Inflammatory macrophage (primary cell): ENCODE data around the gene MOGAT3.
"Not testable (repeated sequence)": the region's sequence is repeated elsewhere in the genome, so short reads cannot be mapped to it uniquely, and the experiment has no call there.

Source experiments
- DNase-seq, 2 donors: peaks; one replicate each; pipeline ENCODE4 v3.0.0-alpha.2; 2020 to 2022

The MOGAT3 gene

DNA sequence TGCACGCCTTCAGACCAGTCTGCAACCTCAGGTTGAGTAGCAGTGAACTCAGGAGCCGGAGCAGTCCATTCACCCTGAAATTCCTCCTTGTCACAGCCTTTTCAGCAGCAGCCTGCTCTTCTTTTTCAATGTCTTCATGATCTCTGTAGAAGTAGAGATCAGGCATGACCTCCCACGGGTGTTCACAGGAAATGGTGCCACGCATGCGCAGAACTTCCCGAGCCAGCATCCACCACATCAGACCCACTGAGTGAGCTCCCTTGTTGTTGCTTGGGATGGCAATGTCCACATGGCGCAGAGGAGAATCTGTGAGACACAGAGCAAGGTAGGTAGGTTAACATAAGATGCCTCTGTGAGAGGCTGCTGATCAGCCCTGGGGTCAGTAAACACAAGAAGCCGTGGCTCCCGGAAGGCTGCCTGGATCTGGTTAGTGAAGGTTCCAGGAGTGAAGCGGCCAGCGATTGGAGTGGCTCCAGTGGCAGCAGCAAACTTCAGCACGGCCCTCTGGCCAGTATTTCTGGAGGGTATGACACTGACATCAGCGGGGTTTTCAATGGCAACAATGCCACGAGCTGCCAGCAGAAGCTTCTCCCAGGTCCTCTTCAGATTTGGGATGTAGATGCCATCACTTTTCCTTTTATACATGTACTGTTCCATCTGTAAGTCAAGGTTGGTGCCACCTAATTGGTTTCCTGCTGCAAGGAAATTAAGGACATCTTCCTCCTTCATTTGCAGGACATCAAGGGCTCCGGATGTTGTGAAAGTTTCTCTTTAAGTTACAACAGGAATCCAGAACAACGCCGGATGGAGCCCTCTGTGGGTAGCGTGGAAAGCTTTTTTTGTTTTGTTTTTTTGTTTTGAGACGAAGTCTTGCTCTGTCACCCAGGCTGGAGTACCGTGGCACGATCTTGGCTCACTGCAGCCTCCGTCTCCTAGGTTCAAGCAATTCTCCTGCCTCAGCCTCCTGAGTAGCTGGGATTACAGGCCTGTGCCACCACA, 3.2 kb upstream of the MOGAT3 start:
- DNase-seq, result peak; percentile 74 to 77

DNA sequence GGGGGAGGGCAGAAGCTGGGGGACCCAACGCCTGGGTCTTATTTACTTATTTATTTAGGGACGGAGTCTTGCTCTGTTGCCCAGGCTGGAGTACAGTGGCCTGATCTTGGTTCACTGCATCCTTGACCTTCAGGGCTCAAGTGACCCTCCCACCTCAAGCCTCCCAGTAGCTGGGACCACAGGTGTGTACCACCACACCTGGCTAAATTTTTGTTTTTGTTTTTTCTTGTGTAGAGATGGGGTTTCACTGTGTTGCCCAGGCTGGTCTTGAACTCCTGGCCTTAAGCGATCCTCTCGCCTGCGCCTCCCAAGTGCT, 1.7 kb upstream of the MOGAT3 start:
- no peak for DNase-seq

DNA sequence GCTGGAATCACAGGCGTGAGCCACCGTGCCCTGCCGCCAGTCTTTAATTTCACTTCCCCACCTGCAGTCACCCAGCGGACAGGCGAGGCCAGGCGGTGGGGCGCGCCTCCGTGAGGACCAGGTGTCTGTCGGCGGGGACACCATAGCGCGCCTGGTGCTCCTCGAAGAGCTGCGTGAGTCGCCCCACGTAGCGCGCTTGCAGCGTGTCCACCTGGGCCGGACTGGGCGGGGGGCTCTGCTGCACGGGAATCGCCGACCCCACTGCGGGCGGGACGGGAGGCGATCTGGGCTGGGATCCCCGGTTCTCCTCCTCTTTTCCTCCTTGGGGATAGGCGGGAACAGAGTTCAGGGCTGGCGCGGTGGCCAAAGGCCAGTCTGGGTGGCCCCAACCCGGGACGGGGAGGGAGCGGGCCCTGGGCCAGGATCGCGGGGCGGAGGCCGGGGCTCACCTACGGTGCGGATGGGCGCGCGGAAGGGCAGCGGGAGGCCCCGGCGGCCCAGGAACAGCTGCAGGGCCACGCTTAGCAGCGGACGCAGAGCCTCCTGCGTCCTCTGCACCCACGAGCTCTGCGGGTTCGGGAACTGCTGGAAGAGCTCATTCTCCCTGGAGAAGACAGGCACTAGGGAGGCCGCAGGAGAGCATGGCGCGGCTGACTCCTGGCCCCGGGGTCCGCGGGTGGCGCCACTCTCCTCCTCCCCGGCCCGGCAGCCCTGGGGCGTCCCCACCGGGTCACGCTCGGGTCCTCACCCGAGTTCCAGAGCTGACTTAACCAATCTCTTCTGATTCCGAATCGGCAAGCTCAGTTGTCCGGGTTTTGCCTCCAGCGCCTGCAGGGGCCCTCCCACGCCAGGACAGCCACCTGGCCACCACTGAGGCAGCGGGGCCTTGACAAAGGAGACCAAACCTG, 1.1 kb upstream of the MOGAT3 start:
- DNase-seq, result no peak

DNA sequence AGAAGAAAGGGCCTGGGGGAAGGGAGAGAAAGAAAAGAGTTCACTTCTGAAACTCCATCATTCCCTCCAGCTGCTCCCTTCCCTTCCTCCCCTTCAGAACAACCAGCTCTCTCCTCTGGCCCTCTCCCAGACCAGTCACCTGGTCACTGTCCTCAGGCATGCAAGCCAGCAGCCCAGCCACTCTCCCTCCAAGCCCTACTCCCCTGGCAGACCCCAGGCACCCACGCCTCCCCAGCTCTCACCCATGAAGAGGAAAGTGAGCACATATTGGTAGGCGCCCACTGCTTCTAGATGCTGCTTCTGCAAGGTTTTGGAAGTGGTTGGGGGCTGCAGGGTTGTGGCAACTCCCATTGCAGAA, 353 bp downstream of the MOGAT3 start:
- DNase-seq, result no peak

DNA sequence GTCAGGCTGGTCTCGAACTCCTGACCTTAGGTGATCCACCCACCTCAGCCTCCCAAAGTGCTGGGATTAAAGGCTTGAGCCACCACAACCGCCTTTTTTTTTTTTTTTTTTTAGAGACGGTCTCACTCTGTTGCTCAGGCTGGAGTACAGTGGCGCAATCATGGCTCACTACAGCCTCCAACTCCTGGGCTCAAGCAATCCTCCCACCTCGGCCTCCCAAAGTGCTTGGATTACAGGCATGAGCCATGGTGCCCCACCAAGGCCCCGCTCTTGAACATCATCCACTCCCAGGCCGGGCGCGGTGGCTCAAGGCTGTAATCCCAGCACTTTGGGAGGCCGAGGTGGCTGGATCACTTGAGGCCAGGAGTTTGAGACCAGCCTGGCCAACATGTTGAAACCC, 1.3 kb downstream of the MOGAT3 start:
- not testable (repeated sequence) for DNase-seq

DNA sequence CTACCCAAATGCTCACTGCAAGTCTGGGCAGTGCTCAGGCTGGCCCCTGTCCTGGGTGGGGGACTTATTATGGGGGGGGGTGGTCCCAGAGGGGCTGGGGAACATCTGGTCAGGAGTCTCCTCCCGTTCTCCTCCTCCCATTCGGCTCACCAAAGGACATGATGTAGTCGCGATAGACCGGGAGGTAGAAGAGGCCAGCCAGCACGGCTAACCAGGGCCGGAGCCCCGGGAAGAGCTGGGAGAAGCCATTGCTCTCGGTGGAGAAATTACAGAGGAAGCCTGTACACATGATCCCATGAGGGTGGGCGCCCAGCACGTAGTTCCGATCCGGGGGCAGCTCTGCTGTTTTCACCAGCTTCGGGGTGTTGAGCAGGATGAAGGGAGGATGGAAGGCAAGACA, 2.4 kb downstream of the MOGAT3 start:
- no peak for DNase-seq

DNA sequence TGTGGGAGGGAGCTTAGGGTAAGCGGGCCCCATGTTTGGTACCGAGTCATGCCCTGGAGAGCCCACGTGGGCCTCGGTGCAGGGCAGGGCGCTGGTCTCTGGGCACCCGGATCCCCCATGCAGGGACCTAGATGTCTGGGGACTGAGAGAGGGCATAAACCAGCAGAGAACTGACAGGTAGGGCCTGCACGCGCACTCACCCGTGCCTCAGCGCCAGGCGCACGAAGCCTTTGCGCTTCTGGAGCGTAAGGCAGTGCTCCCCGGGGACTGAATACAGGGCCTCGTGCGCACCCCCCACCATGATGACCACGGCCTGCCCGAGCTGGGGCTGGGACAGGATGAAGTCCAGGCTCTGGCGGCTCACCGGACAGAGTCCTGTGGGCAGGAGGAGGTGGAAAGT, 2.8 kb downstream of the MOGAT3 start:
- DNase-seq, result no peak

DNA sequence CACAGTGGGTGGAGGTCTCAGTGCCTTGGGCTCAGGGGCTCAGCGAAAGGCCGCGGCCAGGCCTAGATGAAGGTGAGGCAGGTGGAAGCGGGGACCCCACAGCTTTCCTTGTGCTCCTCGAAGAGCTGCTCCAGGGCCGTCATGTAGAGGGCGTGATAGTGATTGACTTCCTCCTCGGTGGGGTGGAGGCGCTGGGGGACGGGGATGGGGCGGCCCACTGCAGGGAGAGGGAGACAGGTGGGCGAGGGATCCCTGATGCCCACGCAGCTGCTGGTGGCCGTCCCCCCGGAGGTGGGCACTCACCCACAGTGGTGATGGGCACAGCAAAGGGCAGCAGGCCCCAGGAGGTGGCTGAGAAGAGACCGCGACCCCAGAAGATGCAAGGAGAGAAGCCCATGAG, 5.0 kb downstream of the MOGAT3 start:
- no peak for DNase-seq

DNA sequence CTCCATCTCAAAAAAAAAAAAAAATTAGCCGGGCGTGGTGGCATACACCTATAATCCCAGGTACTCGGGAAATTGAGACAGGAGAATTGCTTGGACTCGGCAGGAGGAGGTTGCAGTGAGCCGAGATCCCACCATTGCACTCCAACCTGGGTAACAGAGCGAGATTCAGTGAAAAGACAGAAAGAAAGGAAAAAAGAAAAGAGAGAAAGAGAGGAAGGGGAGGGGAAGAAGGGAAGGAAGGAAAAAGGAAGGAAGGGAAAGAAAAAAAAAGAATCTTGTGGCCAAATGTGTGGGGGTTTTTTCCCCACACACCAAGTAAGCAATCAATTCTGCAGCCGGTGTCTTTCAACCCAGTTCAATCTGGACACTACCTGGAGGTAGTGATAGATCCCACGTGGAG, 11.7 kb downstream of the MOGAT3 start:
- no peak for DNase-seq

DNA sequence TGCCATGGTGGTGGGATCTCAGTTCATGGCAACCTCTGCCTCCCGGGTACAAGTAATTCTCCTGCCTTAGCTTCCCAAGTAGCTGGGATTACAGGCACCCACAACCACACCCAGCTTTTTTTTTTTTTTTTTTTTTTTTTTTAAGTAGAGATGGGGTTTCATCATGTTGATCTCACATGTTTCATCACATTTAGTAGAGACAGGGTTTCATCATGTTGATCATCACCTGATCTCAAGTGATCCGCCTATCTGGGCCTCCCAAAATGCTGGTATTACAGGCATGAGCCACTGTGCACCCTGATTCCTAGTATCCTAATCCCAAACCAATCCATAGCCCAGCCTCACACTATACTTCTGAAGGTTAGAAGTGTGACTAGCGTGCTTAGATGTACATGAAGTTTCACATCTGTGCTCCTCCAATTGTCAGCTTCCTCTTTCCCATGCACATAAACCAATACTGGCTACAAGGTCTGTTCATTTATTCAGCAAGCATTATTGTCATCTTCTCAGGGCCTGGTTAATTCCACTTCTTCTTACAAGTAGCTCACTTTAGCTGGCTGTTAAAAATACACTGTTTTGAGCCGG, 13.9 kb downstream of the MOGAT3 start:
- DNase-seq, result peak; percentile 56 to 72

DNA sequence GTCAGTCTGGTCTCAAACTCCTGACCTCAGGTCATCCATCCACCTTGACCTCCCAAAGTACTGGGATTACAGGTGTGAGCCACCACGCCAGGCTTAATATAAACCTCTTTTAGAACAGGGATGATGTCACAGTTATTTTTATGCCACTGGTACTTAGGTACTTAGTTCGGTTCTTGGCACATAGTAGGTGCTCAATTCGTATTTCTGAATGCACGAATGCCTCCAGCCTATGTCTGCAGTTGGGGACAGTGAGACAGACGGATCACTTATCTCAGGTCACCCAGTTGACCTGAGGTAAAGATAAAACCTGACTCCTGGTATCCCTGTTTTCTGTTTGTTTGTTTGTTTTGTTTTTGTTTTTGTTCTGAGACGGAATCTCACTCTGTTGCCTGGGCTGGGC, 14.6 kb downstream of the MOGAT3 start:
- DNase-seq, result no peak

DNA sequence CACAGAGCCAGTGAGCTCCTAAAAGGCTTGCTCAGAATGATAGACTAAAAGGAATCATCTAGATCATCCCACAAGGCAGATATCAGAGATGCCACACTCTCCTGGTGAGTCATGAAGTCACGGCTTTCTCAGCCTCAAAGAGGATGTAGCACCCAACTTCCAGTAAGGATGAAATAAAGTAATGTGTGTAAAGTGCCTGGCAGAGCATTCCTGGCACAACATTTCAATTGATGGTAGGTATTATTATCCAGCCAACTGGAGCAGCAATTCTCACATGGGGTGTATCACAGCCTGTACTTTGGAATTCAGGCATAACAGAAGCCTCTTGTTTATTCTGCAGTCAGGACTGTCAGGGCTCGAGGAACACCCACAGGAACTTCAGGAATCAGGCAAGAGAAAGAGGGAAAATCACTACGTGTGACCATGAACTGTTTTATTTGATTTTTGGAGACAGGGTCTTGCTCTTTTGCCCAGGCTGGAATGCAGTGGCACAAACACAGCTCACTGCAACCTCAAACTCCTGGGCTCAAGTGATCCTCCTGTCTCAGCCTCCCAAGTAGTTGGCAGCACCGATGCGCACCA, 15.5 kb downstream of the MOGAT3 start:
- DNase-seq, result peak; percentile 39 to 64

DNA sequence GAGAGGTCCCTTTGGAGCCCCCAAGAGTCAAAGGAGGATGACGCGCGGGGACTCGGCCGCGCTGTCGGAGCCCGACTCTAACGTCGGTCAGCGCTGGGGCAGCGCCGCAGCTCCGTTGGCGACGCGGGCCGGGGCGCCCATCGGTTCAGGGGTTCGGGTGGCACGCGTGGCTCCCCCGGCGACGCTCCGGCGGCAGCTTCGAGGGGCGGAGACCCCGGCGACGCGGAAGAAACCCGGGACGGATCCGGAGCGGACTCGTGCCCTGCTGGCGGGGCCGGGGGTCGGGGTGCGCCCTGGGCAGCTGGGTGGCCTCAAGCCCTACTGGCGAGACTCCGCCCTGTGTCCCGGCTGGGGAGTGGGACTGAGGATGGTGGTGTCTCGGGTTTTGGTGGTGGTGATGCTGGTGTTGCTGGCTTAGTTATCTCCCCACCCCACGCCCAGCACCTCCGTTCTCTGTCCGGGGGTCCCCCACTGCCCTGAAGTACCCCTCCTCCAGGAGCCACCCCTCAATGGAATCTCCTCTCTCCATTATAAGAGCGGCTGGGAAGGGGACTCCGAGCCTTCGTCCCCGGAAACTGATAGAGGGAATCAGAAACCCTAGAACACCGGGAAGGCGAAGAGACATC, 20.6 kb downstream of the MOGAT3 start, which contains the start of gene NAT16:
Gene NAT16, minus strand, starts transcription at position 164 of the 626 bp plus-strand sequence. CDS start 5,486 bp downstream, outside the sequence.
- no peak for DNase-seq

DNA sequence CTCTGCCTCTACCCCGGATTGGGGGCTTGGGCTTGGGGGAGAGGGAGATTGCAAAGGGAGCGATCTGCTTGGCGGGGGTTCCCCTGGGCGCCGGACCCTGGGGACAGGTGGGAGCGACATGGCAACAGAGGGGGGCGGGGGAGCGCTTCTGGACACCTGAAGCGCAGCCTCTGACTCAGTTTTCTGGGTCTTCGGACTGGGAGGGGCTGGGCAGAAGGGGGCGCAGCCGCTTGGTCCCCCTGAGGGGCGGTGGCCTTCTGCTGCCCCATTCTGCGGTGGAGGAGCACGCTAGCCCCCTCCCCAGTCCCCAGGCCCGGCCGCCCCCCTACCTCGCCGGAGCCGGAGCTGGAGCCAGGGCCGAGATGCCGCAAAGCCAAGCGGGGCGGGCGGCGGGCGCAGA, 21.1 kb downstream of the MOGAT3 start:
- no peak for DNase-seq

DNA sequence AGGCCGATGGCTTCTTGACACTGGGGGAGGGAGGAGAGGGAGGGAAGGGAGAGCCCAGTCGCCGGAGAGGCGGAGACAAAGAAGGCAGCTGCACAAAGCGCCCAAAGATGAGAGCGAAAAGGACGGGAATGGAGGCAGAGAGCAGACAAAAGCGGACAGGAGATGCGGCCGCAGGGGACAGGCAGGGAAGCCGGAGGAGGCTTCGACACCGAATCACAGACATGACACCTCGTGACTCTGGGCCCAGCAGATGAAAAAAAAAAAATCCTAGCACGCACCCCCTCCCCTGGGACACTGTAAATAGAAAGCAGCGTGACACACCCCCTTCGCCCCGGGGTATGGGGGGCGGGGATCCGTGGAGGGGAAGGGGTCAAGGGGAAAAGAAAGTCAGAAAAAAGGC, 21.7 kb downstream of the MOGAT3 start:
- no peak for DNase-seq

DNA sequence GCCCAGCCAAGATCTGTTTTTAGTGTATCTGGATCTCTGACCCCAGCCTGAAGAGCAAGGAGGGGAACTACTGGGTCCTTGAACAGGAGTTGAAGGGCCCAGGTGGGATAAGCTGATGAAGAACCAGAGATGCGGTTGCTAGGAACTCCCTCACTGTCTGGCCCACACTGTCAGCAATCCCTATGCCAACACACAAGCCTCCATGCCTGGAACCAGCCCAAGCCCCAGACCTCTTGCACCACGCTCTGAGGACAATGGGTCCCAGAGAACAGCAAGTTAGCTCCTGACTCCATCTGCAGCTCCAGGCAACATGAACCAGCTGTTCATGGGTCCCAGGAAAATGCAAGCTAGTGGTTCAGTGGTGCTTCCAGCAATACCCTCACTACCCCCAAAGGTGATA, 23.2 kb downstream of the MOGAT3 start:
- no peak for DNase-seq

DNA sequence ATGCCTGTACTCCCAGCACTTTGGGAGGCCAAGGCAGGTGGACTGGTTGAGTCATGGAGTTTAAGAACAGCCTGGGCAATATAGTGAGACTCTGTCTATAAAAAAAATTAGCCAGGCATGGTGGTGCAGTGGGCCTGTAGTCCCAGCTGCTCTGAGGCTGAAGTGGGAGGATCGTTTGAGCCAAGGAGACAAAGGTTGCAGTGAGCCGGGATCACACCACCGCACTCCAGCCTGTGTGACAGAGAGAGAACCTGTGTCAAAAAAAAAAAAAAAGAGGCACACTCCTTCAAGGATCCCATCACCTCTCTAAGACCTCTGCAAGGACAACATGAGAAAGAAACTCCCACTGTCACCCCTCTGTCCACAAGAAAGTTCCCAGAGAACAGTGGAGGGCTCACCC, 25.2 kb downstream of the MOGAT3 start:
- no peak for DNase-seq

DNA sequence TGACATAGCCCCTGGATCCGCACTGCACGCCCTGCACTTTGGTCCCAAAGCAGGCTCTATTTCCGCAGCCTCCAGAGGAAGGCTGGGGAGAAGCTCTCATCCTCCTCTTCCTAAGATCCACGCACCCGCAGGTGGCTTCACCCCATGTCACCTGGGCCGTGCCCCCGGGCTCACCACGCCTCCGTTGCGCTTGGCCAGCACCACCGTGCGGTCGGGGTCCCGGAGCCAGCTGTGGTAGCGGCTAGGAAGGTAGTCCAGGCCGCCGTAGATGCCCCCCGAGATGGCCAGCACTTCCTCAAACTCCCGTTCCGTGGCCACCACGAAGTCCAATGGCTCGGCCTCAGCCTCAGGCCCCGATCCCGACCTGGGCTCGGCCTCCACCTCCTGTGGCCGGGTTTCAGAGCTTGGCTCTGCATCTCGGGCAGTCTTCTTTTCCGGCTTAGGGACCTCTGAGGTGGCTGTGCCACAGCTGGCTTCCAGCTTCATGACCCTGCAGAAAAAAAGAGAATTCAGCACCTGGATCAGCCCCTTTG, 26.4 kb downstream of the MOGAT3 start:
- DNase-seq, result no peak

DNA sequence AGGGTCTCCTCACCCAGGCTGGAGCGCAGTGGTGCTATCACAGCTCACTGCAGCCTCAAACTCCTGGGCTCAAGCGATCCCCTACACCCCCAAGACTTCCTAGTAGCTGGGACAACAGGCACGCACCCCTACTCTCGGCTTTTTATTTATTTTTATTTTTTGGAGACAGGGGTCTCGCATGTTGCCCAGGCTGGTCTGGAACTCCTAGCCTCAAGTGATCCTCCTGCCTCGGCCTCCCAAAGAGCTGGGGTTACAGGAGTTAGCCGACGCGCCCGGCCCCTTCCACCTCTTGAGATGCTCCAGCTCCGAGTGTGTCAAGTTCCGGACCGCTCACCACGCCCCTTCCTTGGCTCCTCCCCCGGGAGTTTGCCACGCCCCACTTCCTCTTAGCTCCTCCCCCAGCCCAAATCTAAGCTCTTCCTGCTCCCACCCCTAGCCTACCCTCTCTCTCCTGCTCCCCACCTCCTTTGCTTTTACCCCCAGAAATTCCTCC, 27.0 kb downstream of the MOGAT3 start:
- peak; percentile 40 to 65 for DNase-seq

DNA sequence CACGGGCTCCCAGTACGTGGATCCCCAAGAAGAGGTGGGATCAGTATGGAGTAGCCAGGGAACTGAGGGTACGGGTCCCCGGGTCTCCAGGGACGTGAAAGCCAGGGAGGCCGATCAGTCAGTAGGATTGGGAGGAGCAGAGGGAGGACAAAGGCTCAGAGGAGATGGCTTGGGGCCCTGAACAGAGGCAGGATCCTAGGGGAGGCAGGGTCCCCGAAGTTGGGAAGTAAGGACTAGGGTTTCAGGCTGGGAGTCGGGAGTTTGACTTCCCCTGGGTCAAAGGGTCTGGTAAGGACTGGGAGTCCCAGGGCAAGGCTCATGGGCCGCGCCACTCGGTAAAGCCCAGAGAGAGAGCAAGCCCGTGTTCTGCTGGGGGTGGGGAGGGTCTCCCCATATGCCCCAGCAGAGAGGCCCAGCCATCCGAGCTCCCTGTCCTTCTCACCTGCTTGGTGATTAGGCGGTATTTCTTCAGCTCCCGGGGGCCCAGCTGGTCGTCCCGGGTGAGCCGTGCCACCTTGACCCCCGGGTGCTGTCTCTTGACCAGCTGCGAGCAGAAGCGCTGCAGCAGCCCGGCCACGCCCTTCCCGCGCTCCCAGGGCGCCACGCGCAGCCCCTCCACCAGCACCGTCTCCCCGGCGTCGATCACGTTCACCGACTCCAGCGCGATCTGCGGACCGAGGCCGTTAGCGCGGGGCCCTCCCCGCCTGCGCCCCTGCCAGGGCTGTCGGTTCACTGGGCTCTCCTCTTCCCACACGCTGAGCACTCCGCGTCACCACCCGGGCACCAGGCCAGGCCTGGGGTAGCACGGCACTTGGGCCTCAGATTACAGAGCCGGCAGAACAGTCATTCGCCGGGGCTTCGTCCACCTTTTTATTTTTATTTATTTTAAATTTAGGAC, 27.7 kb downstream of the MOGAT3 start:
- DNase-seq, result peak; percentile 28 to 34
